ENCODE results near the gene TIMM22.
"Not testable (repeated sequence)": the region's sequence is repeated elsewhere in the genome, so short reads cannot be mapped to it uniquely, and the experiment has no call there.

Gene TIMM22

DNA sequence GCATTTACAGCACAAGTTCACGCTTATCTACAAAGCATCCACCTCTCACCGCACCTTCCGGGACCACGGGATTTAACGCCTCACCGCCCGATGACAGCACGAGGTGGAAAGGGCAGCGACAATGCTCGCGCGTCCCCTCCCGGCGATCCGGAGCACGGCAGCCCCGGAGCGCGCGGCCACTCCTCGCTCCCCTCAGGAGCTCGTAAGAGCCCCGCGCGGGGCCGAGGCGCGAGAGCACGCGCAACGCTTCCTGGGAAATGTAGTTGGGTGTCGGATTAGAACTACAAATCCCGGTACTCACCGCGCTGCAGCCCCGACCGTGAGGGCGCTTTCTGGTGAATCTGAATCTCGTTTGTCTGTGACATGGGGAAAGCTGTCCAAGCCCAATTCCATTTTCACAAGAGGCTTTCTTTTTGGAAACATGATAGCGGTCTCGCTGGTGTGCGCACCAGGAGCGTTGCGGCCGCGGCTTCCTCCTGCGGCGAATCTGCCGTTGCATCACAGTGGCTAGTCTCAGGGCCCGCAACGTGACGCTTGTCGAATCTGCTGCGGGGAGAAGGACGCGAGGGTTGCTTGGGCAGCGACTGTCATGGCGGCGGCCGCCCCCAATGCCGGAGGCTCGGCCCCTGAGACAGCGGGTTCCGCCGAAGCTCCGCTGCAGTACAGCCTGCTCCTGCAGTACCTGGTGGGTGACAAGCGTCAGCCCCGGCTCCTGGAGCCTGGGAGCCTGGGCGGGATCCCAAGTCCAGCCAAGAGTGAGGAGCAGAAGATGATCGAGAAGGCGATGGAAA lies at the start of gene TIMM22:
TSS of gene TIMM22 (plus strand) at position 576 of the 791 bp plus-strand sequence. CDS start at position 590, 14 bp downstream.
- peak; percentile 71 to 77 for DNase-seq (ENCODE audit: low read depth in 2 of 2)

DNA sequence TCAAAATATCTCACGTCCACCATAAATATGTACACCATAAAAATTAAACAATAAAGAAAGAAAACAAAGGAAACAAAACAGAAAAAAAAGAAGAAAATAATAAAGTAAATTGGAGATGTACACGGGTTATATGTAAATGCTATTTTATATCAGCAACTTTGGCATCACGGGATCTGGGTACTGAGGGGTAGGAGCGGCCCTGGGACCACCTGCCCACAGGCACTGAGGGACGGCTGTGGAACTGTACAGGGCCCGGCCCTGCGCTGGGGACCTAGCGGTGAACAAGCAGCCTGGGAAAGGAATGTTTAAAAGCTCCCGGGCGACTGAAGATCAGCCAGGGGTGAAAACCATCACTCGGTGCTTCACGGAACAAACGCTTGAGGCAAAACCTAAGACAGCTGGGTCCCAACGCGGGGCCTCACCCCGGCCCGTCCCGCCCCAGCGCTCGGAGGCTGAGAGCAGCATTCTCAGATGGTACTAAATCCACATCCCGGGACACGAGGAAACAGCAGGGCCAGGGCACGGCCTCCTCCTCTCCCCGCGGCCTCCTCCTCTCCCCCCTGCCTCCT lies 48.6 kb upstream of the TIMM22 start:
- no peak for DNase-seq (ENCODE audit: low read depth in 2 of 2)

DNA sequence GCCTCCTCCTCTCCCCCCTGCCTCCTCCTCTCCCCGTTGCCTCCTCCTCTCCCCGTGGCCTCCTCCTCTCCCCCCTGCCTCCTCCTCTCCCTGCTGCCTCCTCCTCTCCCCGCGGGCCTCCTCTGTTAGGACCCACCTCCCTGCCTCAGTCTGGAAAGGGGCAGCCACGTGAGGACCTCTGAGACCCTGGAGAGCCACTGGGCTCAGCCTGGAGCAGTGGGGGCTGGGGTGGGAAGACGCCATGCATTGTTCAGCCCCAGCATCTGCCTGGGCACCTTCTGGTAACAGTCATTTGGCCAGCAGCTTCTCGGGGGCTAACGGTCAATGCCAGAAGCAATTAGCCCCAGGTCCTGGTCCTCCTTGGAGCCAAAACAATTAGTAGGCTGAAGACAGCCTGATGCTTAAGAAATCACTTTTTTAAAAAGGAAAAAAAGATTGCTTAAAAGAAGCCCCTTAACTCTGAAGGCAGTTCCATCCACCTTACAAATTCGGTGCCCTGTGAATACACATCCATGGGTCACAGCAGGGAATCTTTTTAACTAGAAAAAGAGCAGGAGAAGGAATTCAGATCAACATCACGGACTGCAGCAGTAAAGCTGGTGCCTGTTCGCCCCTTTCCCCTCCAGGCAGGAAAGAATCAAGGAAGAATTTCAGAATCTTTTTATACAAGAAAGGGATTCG lies 47.2 kb upstream of the TIMM22 start:
- no peak for DNase-seq (ENCODE audit: low read depth in 2 of 2)

DNA sequence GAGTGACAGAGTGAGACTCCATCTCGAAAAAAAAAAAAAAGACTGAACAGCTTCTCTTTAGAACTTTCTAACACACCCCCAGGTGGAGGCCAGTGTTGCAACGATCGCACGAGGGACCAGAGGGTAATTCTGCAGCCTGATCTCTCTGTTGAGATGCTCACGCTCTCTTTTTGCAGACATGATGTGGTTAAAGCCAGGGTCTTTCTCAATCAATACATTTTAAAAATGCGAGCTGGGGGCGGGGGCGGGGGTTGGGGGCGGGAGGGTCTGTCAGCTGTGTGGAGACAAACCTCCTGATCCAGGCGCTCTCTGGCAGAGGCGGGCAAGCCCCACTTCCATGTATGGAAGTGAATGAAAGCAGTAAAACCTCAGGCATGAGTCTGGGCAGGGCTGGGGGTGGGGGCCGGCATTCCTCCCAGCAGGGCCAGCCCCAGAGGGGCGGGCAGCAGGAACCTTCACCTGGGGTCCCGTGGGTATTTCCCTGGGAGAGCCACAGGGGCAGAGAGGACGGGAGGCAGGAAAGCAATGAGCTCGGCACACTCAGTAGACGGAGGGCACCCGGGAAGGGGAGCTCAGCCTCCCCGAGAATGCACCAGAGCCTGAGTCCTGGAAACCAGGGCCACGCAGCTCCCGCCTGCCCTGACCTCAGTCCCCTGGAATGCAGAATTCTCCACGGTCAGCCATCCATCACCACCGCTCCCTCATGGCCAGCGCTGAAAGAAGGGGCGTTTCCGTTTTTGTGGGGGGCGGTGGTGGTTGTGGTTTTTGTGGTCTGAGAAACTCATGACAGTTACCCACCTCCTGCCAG lies 45.4 kb upstream of the TIMM22 start:
- no peak for DNase-seq (ENCODE audit: low read depth in 2 of 2)

DNA sequence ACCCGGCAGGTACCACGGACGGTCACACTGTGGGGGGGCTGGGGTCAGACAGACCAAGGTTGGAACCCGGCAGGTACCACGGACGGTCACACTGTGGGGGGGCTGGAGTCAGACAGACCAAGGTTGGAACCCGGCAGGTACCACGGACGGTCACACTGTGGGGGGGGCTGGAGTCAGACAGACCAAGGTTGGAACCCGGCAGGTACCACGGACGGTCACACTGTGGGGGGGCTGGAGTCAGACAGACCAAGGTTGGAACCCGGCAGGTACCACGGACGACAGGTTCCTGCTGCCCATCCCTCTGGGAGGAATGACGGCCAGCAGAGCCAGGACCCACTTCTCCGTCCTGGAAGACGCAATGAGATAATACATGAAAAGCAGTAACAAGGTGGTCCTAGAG lies 44.3 kb upstream of the TIMM22 start:
- DNase-seq (ENCODE audit: low read depth in 2 of 2), result not testable (repeated sequence)

DNA sequence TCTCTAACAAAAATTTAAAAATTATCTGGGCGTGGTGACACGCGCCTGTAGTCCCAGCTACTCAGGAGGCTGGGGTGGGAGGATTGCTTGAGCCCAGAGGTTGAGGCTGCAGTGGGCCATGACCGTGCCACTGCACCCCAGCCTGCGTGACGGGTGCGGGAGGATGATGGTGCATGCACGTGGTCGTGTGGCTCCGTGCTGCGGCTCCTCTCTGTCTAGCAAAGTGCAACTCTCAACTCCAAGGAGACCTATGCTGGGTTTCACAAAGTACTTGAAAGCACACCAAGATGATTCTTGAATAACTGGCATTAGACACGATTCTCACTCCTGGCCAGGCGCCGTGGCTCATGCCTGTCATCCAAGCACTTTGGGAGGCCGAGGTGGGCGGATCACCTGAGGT lies 43.2 kb upstream of the TIMM22 start:
- DNase-seq (ENCODE audit: low read depth in 2 of 2), result no peak

DNA sequence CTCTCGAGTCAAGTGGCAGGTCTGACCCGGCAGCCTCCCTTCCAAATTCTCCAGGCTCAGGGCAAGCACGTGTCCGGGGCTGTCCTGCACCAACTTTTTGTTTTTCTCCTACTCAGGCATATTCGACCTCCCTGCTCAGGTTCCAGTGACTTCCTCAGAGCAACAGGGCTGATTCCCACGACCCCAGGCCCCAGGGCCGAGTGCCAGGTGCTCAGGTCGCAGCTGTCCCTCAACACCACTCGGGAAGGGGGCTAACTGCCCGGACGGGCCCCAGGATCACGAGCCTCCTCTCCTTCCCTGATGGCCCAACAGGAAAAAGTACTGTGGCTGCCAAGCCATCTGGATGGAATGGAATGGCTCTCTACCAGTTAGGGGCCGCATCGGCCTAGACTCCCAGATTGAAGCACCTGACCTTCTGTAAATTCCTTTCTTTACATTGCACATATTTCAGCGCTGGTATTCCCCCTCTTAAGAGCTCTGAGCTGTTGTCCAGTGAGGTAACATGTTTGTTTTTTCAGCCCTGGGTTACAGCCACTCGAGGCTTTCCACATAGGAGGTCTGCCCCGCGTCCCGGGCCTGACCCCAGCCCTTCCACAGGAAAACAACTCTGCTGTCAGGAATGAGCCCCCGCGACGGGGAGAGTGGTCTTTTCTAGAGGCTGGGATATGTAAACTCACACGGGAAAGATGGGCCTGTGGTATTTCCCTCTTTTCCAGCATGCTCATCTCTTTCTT lies 42.3 kb upstream of the TIMM22 start:
- no peak for DNase-seq (ENCODE audit: low read depth in 2 of 2)

DNA sequence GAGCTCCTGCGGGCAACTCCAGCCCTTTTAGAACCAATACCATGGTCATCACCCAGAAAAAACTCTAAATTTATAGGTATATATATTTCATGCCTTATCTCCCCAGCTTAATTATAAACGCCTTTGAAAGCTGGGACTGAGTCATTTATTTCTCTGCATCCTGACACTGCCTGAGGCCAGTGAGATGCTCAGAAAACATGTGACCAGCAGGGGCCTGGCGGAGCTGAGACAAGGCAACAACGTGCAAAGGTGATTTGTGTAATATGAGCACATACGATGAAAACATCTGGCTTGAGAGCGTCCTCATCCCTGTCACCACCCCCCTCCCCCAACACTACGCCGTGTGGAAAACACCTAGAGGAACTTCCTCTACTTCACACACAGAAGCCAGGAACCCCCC lies 40.0 kb upstream of the TIMM22 start:
- no peak for DNase-seq (ENCODE audit: low read depth in 2 of 2)

DNA sequence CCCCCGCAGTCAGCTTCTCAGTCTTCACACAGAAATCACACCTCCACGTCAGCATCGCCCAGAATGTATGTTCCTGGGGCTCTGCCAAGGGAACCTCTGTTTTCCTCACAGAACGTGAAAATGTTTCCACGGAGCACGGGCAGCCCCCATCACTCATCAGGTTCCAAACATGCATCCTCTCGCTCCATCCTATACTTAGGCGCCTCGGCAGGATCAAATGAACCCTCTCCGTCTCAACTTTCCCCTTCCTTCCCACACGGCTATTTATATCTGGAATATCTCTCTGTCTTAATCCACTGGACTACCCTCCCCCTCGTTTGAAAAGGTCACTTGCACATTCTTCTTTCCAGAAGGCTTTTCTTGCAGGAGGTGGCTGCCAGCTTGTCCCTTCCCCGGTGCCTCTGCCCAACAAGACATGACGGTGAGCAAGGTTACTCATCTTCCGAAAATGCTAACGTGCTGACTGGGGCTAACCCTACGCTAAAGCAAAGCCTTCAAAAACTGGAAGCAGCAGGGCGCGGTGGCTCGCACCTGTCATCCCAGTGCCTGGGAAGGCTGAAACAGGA lies 39.0 kb upstream of the TIMM22 start:
- no peak for DNase-seq (ENCODE audit: low read depth in 2 of 2)

DNA sequence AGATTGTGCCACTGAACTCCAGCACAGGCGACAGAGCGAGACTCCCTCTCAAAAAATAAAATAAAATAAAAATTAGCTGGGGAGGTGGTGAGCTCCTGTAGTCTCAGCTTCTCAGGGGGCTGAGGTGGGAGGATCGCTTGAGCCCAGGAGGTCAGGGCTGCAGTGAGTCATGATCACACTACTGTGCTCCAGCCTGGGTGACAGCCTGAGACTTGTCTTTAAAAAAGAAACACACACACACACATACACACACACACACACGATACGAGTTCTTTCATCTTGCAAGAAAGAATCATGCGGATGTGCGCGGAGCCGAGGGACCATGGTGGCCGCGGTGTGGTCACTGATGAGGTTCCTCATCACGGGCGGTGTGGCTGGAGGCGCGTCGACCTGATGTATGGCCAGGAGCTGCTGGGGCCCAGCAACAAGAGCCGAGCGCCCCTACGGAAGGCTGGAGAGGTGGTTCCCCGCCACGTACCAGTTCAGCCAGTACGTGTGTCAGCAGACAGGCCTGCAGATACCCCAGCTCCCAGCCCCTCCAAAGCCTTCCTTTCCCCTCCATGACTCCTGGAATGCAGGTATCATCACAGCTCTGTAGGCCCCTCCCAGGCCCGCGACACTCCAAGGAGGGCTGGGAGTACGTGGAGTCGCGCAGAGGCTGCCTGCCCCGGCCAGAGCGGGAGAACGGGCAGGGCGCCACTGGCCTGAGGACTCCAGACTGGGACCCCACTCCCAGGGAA lies 38.0 kb upstream of the TIMM22 start:
- DNase-seq (ENCODE audit: low read depth in 2 of 2), result no peak

DNA sequence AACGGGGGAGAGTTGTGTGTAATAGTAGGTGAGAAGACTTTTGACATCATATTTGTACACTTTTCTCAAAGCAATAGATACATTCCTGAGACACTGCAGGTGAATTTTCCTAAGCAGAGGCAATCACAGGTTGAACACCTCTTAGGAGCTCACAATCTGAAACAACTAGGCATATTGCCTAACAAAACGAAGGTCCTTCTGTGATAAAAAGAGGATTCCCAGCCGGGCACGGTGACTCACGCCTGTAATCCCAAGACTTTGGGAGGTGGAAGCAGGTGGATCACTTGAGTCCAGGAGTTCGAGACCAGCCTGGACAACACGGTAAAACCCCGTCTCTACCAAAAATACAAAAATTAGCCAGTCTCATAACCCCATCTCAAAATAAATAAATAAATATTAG lies 34.8 kb upstream of the TIMM22 start:
- DNase-seq (ENCODE audit: low read depth in 2 of 2), result no peak

DNA sequence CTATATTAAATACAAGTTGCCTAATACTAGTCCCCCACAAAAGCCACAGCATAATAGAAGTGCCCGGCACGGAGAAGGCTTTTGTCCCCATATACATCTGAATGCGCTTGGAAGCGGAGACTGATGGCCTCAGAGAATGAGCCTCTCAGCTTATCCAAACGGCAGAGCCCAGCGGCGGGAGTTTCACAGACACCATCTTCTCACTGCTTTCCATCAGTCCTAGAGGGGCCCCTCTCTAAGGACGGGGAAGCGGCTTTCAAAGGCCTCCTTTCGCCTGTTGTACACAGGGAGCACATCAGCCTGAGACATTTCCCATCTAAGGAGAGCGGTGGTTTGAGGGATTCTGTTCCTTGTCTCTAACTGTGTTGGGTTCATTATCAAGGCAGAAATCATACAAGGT lies 34.3 kb upstream of the TIMM22 start:
- no peak for DNase-seq (ENCODE audit: low read depth in 2 of 2)

DNA sequence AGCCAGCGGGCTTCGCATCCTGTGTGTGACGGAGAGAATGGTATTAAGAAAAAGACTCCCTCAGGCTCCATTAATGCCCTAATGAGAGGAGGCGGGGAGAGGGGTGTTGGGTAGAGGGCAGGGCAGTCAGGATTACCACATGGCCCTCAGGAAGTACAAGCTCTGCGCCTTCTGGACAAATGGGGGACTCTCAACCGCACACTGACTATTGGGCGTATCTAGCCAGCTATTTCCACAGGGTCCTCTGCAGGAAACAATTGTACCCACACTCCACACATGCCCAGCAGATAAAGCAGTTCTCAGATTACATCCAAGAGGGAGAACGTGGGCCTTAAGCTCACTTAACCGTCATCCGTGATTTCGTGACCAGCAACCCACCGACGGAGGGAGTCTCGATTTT lies 32.1 kb upstream of the TIMM22 start:
- no peak for DNase-seq (ENCODE audit: low read depth in 2 of 2)

DNA sequence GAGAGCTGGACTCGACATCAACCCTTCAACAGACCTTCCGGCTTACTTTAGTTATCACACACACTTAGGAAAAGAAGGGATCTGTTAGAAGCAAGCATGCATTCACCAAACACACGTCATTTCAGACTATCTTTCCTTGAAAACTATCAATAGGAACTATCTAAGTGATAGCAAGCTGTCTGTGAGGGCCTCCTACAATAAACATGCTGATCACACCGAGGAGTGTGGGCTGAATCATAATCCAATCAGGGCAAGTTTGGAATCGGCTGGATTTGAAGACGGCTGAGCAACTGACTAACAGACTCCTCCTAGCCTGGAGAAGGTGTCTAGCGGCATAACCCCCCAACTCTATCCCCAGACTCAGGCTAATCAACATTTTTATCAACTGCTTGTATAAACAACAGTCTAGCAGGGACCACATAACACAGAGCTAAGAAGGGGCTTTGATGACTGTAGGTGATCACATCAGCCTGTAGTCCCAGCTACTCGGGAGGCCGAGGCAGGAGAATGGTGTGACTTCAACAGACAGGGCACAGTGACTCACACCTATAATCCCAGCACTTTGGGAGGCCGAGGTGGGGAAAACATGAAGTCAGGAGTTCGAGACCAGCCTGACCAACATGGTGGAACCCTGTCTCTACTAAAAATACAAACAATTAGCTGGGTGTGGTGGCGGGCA lies 31.5 kb upstream of the TIMM22 start:
- no peak for DNase-seq (ENCODE audit: low read depth in 2 of 2)

DNA sequence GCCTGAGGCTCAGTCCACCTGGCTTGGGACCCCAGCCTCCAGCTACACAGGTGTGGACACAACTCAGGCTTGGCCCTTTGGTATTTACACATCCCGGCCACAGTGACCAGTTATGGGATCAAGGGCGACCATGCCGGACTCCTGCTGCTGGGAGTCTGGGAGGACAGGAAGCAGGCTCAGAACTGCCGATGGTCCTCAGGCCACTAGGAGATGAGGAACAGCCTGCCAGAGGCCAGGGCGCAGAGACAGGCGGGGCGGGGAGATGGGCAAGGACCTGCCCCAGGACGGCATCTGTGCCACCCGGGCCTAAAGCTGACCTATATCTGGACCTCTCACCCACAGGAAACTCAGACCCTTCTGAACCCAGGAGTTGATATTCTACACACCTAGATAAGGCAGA lies 29.8 kb upstream of the TIMM22 start:
- no peak for DNase-seq (ENCODE audit: low read depth in 2 of 2)

DNA sequence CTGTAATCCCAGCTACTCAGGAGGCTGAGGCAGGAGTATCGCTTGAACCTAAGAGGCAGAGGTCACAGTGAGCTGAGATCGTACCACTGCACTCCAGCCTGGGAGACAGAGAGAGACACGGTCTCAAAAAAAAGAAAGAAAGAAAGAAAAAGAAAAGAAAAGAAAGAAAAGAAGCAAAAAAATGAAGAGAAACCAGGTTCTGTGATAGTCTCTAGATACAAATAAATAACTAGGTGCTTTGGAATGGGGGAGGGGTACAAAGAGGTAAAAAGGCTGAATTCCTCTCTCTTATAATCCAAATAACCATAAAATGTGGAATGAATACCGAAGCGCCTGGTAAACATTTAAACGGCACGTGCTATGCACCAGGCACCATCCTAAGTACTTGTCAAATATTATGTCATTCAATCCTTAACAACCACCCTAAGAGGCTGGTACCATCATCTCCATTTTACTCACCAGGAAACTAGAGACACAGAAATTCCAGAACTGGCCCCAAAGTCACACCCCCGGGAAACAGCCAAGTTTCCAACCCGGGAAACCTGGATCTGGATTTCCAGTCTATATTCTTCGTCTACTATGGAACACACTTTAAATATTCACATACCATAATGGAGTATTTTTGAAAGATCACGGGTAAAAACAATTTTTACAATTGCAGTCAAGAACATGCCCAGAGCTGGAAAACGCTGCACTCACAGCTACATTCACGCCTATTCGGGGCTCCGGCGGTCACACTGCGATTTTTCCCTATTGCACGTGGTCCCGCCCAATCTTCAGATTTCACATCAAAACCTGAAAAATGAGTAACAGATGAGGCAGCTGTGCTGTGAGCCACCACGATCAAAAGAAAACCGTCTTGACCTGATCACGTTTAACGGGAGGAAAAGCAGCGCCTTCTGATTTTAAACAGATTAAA lies 27.9 kb upstream of the TIMM22 start:
- DNase-seq (ENCODE audit: low read depth in 2 of 2), result no peak

DNA sequence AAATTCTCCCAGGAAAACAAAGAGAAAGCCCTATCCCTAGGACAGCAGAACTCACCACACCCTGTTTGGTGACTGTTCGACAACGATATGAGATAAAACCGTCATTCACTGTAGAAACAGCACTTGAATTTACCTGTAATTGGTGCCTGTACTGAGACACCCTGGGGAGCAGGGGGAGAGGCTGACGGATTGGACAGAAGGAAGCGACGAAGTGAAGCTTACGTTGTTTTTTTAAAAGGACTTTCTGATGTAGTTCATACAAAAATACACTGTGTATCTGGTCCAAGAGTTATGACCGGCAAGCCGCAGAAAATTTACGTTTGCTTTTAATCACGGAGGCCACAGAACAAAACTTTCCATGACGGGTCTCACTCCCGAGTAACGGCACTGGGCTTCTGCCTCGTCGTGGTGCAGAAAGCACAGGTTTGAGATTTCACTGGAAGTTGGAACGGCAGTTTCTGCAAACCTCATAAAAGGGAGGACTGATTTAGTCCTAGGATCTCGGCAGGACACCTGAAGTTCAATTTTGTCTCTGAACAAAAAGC lies 27.0 kb upstream of the TIMM22 start:
- DNase-seq (ENCODE audit: low read depth in 2 of 2), result no peak

DNA sequence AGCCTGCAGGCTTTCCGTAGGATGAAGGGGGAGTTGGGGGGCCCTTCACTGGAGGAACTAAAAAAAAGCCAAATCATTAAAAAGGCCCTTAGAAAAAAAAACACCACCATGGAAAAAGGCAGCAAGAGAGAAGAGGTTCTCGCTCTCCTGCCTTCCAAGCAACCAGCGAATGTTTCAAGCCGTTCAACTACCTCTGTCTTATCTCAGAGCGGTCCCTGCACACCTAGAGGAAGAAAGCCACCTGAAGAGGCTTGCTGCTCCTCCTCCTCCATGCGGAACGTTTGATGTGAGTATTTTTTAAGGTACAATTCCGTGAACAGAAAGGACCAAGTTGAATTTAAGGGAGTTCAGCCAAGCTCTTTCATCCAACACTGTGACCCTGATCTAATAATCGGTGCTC lies 26.6 kb upstream of the TIMM22 start:
- DNase-seq (ENCODE audit: low read depth in 2 of 2), result no peak

DNA sequence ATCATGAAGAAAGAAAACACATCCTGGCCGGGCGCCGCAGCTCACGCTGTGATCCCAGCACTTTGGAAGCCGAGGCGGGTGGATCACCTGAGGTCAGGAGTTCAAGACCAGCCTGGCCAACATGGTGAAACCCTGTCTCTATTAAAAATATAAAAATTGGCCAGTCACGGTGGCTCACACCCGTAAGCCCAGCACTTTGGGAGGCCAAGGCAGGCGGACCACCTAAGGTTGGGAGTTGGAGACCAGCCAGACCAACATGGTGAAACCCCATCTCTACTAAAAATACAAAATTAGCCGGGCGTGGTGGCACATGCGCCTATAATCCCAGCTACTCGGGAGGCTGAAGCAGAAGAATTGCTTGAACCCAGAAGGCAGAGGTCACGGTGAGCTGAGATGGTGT lies 25.1 kb upstream of the TIMM22 start:
- DNase-seq (ENCODE audit: low read depth in 2 of 2), result not testable (repeated sequence)
